CD4-positive, alpha-beta T cell treated with Interleukin-17A for 4 hours (primary cell): ENCODE data around the gene SLC41A3.
A peak's percentile ranks its signal among the peaks of the same experiment; 100 is the strongest.

ENCODE experiments used
- DNase-seq: peaks from one replicate; pipeline ENCODE4 v3.0.0-alpha.2; 2020; ENCODE audit warnings: mixed read lengths

SLC41A3 gene

GRCh38 chr3:126083913-126084767 is at the start of gene SLC41A3:
Gene SLC41A3, minus strand, starts transcription at chr3:126084124. Its CDS starts 15,905 bp downstream, at chr3:126068219.
- DNase-seq: peak; percentile 89

- no peak for DNase-seq
Measured at GRCh38 chr3:126133606-126134005, 49.7 kb upstream of the SLC41A3 start.

GRCh38 chr3:126132751-126133511 is 49.0 kb upstream of the SLC41A3 start:
- no peak for DNase-seq

GRCh38 chr3:126131881-126132750 is 48.2 kb upstream of the SLC41A3 start:
- DNase-seq: no peak

- no peak for DNase-seq
Measured at GRCh38 chr3:126130981-126131745, 47.2 kb upstream of the SLC41A3 start.

- no peak for DNase-seq
Measured at GRCh38 chr3:126130081-126130855, 46.3 kb upstream of the SLC41A3 start.

- DNase-seq: no peak
Measured at GRCh38 chr3:126129398-126129891, 45.5 kb upstream of the SLC41A3 start.

GRCh38 chr3:126128504-126129397 is 44.8 kb upstream of the SLC41A3 start:
- no peak for DNase-seq

- DNase-seq: no peak
Measured at GRCh38 chr3:126127904-126128303, 44.0 kb upstream of the SLC41A3 start.

- DNase-seq: no peak
Measured at GRCh38 chr3:126127452-126127851, 43.5 kb upstream of the SLC41A3 start.

GRCh38 chr3:126126811-126127431 is 43.0 kb upstream of the SLC41A3 start:
- no peak for DNase-seq

- DNase-seq: no peak
Measured at GRCh38 chr3:126126286-126126685, 42.4 kb upstream of the SLC41A3 start.

GRCh38 chr3:126125781-126126251 is 41.9 kb upstream of the SLC41A3 start:
- DNase-seq: no peak

GRCh38 chr3:126125341-126125740 is 41.4 kb upstream of the SLC41A3 start:
- no peak for DNase-seq

- DNase-seq: no peak
Measured at GRCh38 chr3:126124896-126125295, 41.0 kb upstream of the SLC41A3 start.

GRCh38 chr3:126124148-126124868 is 40.4 kb upstream of the SLC41A3 start:
- no peak for DNase-seq

- no peak for DNase-seq
Measured at GRCh38 chr3:126121632-126122031, 37.7 kb upstream of the SLC41A3 start.

- DNase-seq: no peak
Measured at GRCh38 chr3:126121074-126121473, 37.1 kb upstream of the SLC41A3 start.

GRCh38 chr3:126119976-126120375 is 36.1 kb upstream of the SLC41A3 start:
- DNase-seq: no peak
